Adrenal gland (tissue), 12 donors: ENCODE measurements around the gene AMZ2. TPM values are rescaled to one million over a fixed set of nuclear protein-coding genes. Genes with fewer than 3 reads are reported as not detected.
A peak's percentile ranks its signal among the peaks of the same experiment; 100 is the strongest.
"Not testable (repeated sequence)": the region's sequence is repeated elsewhere in the genome, so short reads cannot be mapped to it uniquely, and the experiment has no call there.

Experiments used
- DNase-seq, 7 donors: peaks; one replicate each; pipeline ENCODE4 v3.0.0-alpha.2; 2019 to 2020
- H3K27ac ChIP-seq, 5 donors: fragments of 200-600 bp; sonication (generic) in 4 of 5; 1 replicate in 3 of 5; 2 replicates in 2 of 5; pipeline versions ENCODE4 v1.5.1 to v1.8.0; 2016 to 2020; ENCODE audit warnings: mild to moderate bottlenecking in 1 of 5
- H3K27me3 ChIP-seq: fragments of 200-600 bp; 2 replicates; pipeline ENCODE4 v1.8.0; 2021
- H3K36me3 ChIP-seq, 2 donors: fragments of 200-600 bp; replicated peaks in 1 of 2; 1 replicate in 1 of 2; 2 replicates in 1 of 2; pipeline versions ENCODE4 v1.5.1 to v1.8.0; 2018 to 2022
- H3K4me1 ChIP-seq, 2 donors: fragments of 200-600 bp; replicated peaks in 1 of 2; 1 replicate in 1 of 2; 2 replicates in 1 of 2; pipeline versions ENCODE4 v1.5.1 to v1.8.0; 2018 to 2021
- H3K4me3 ChIP-seq, 4 donors: fragments of 200-600 bp; sonication (generic) in 3 of 4; one replicate each; pipeline ENCODE4 v1.5.1; 2016 to 2018
- H3K9me3 ChIP-seq, 3 donors: fragments of 200-600 bp; sonication (generic) in 1 of 3; replicated peaks in 1 of 3; 1 replicate in 2 of 3; 2 replicates in 1 of 3; pipeline versions ENCODE4 v1.5.1 to v1.8.0; 2016 to 2021
- CTCF ChIP-seq, 6 experiments: fragments of 450-650 bp in 4 of 6; fragments of 200-600 bp in 2 of 6; sonication (generic) in 1 of 6; IDR thresholded peaks; 1 replicate in 5 of 6; 2 replicates in 1 of 6; pipeline versions ENCODE4 v1.5.1 to v1.8.0; 2016 to 2021; ENCODE audit warnings: antibody characterized with exemption in 6 of 6, mild to moderate bottlenecking in 2 of 6, moderate library complexity in 1 of 6
- POLR2A ChIP-seq, 2 donors: fragments of 450-650 bp; IDR thresholded peaks; one replicate each; pipeline ENCODE4 v1.6.1; 2017; ENCODE audit warnings: antibody characterized with exemption in 2 of 2, mild to moderate bottlenecking in 2 of 2, moderate library complexity in 1 of 2
- WGBS, 4 donors: extraction: QIAGEN DNeasy Blood & Tissue Kit in 2 of 4; methylation state at CpG; one replicate each; pipeline versions ENCODE4 v1.1.5 to v1.1.7; 2013 to 2017; 5-methylcytosine and 5-hydroxymethylcytosine counted together
- intact Hi-C, 2 donors: fragments of 100-400 bp; cut with DNase I; formaldehyde crosslinking; loops; one replicate each; pipeline versions ENCODE4 v1.14.1 to v1.15.0; 2022 to 2023
- polyA plus RNA-seq, 3 donors: library from polyadenylated mRNA; stranded (reverse); fragments of 200-250 nt in 2 of 3; fragments of 350-450 nt in 1 of 3; fragmentation: Illumina TruSeq in 1 of 3; extraction: RNeasy Lipid Tissue Mini Kit (QIAGEN cat#74804) in 1 of 3; gene quantifications; one replicate each; pipeline ENCODE4 v1.2.3, GENCODE V29; 2013 to 2014
- total RNA-seq, 9 donors: library from RNA; depleted of rRNA in 4 of 9; stranded (reverse); fragments of >200 nt in 4 of 9; fragments of 120-200 nt in 1 of 9; fragmentation: NEBNext Ultra II Directional in 1 of 9; extraction: Animal tissue kit (Norgen Biotek cat#: 25700) in 1 of 9; gene quantifications; one replicate each; pipeline versions ENCODE4 v1.1.0 to v1.2.4, GENCODE V29; 2013 to 2023
- donor health status: healthy with polysubstance abuse.
- donor health status: Bipolar disorder and iron deficiency.
- donor health status: DM: yes; HTN: yes; CAD: no.
- donor health status: DM: no; HTN: no; CAD: no.
- donor health status: DM: no; HTN: no; CAD: no.
- donor health status: DM: yes; HTN: yes; CAD: no.

AMZ2 gene
- total and polyA plus RNA-seq, 12 donors = 55.5 to 135 (median 83.1) TPM

DNA sequence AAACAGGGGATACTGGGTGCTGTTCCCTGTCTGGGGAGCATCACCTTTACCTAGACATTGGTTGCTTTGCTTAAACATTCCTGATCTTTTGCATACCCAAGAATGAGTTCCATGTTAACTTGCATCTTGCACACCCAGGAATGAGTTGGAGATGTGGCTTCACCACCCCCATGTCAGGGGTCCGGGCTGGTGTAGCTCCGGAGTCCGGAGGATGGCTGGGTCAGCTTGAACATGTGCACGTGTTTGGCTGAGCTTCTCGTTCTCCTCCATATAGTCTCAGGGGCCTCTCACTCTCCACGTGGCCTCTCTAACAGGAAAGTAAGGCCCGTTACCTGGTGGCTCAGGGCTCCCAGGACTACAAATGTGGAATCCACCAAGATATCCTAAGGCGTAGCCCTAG, 18.2 kb upstream of the AMZ2 start:
- Histone ChIP-seq H3K4me3 (no peak overlapping the region), H3K36me3 (no peaks in the 10 kb centered on the region), H3K9me3 (no peaks in the 10 kb centered on the region), H3K27ac (no peak overlapping the region), H3K4me1 (peaks cover 0 to 5% of the 10 kb centered on the region in 2 donors), H3K27me3 (no peaks in the 10 kb centered on the region)
- 86 to 100% (median 90%) methylated on average over 5 to 8 of the region's 8 CpGs for WGBS, 4 donors
- TF ChIP-seq POLR2A (IDR thresholded peaks at IDR 0.05) (no peak), CTCF (IDR thresholded peaks at IDR 0.05) (no peak)
- intact Hi-C loops = no loop called here
- DNase-seq = no peak

DNA sequence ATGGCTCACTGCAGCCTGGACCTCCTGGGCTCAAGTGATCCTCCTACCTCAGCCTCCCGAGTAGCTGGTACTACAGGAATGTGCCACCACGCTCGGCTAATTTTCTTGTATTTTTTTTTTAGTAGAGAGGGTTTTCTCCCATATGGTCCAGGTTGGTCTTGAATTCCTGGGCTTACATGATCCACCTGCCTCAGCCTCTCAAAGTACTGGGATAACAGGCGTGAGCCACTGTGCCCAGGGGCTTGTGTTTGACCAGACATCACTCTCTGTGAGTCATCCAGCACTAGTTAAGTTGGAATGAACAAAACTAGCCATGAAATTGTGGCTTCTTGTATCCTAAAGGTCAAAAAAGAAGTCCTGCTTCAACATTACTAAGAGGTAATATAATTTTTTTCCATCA, 16.7 kb upstream of the AMZ2 start:
- H3K4me3 ChIP-seq, intact Hi-C loops, H3K27me3 ChIP-seq, H3K4me1 ChIP-seq, H3K36me3 ChIP-seq, DNase-seq, H3K9me3 ChIP-seq, H3K27ac ChIP-seq: not testable (repeated sequence)
- 94 to 98% (median 96%) methylated on average over 4 of the region's 4 CpGs for WGBS, 4 donors

DNA sequence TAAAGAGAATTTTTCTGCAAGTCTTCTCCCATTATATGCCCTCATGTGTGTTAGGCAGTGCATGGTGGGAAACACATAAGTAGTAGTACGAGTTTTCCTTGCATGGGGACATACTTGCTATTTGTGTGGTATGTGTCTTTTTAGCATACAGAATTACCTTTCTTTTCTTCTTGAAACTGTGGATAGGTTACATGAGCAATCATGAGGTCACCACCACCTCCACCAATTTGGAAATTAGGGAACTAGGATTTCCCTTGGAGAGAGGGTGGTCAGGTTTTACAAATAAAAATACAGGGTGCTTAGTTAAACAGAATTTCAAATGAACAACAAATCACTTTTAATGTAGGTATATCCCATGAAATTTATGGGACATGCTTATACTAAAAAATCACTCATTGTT, 16.3 kb upstream of the AMZ2 start:
- Histone ChIP-seq H3K4me1 (peaks cover 0 to 10% of the 10 kb centered on the region in 2 donors), H3K27ac (no peak overlapping the region), H3K27me3 (no peaks in the 10 kb centered on the region), H3K4me3 (no peak overlapping the region), H3K9me3 (no peaks in the 10 kb centered on the region), H3K36me3 (no peaks in the 10 kb centered on the region)
- intact Hi-C loops = no loop called here
- no peak for TF ChIP-seq POLR2A (IDR thresholded peaks at IDR 0.05)
- TF ChIP-seq CTCF (IDR thresholded peaks at IDR 0.05) = no peak
- 94 to 100% (median 95%) methylated on average over 1 of the region's 1 CpG for WGBS, 4 donors
- no peak for DNase-seq

GRCh38 chr17:68232741-68233140, 15.1 kb upstream of the AMZ2 start:
- intact Hi-C loops, H3K4me3 ChIP-seq, H3K36me3 ChIP-seq, H3K9me3 ChIP-seq, H3K27me3 ChIP-seq, DNase-seq, H3K27ac ChIP-seq, H3K4me1 ChIP-seq: not testable (repeated sequence)
- WGBS, 4 donors = 86 to 100% (median 95%) methylated on average over 1 of the region's 1 CpG

DNA sequence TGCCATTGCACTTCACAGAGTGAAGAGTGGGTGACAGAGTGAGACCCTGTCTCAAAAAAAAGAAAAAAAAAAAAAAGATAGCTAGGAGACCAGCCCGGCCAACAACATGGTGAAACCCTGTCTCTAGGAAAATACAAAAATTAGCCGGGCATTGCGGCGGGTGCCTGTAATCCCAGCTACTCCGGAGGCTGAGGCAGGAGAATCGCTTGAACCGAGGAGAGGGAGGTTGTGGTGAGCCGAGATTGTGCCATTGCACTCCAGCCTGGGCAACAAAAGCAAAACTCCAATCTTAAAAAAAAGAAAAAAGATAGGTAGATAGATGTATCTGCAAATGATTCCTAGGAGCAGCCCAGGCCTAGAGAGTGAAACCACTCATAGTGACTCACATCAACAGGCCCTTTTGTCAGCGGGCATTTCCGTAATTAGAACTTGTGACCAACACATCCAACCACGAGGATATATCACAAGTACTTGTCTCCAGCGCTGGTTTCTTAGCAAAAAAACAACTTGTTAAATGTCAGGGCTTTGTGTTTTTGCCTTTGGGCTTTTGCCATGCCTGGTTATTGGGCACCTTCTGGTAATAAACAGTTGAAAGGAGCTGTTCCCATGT, 13.0 kb upstream of the AMZ2 start:
- H3K4me1 ChIP-seq, H3K27me3 ChIP-seq, intact Hi-C loops, H3K4me3 ChIP-seq, H3K9me3 ChIP-seq, H3K36me3 ChIP-seq: not testable (repeated sequence)
- DNase-seq = peak in 6 of 7 donors; percentile 29 to 72 (median 55)
- peak overlapping the region in 2 of 5 donors; percentile 42 to 47 for H3K27ac ChIP-seq
- 76 to 81% (median 78%) methylated on average over 12 of the region's 12 CpGs for WGBS, 4 donors

GRCh38 chr17:68235336-68235791, 12.5 kb upstream of the AMZ2 start:
- WGBS, 4 donors = 66 to 81% (median 76%) methylated on average over 4 to 11 of the region's 11 CpGs
- H3K27me3 ChIP-seq, H3K9me3 ChIP-seq, H3K36me3 ChIP-seq, H3K4me3 ChIP-seq, H3K4me1 ChIP-seq, DNase-seq, intact Hi-C loops: not testable (repeated sequence)
- H3K27ac ChIP-seq = peak overlapping the region in 2 of 5 donors; percentile 42 to 47
